CD4-positive, alpha-beta T cell (primary cell): Measurements from ENCODE around the gene ZNF565. TPM values are rescaled to one million over a fixed set of nuclear protein-coding genes. Genes with fewer than 3 reads are reported as not detected.
"Not testable (repeated sequence)": the region's sequence is repeated elsewhere in the genome, so short reads cannot be mapped to it uniquely, and the experiment has no call there.

ENCODE experiments used
- ATAC-seq: fragments of 200-7000 bp; cut with Tn5 transposase; one replicate; pipeline ENCODE4 v1.10.0; 2022; ENCODE audit warnings: mild to moderate bottlenecking; ENCODE audit not compliant: poor library complexity
- CTCF ChIA-PET: fragments of 350-600 bp; sonication (Branson Sonifier 250); formaldehyde crosslinking; loops from one replicate; lab custom pipeline; 2021; ENCODE audit warnings: antibody characterized with exemption, inconsistent platforms; lab: Charles Lee
- POLR2A ChIA-PET: fragments of 350-600 bp; sonication (Branson Sonifier 250); formaldehyde crosslinking; loops from one replicate; lab custom pipeline; 2021; ENCODE audit warnings: antibody characterized with exemption, inconsistent platforms; lab: Charles Lee
- DNase-seq, 14 experiments: peaks; one replicate each; pipeline ENCODE4 v3.0.0-alpha.2; 2013 to 2020; ENCODE audit warnings: mixed read lengths in 2 of 14
- H3K27ac ChIP-seq, 2 donors: one replicate each; pipeline versions ENCODE4 v1.5.1 to v1.7.0; 2013; ENCODE audit warnings: low read length in 2 of 2, low read depth in 1 of 2, mild to moderate bottlenecking in 1 of 2
- H3K27me3 ChIP-seq, 2 experiments: 1 replicate in 1 of 2; 2 replicates in 1 of 2; pipeline versions ENCODE4 v1.6.1 to v1.7.0; 2013; ENCODE audit warnings: low read length in 2 of 2, control low read depth in 1 of 2, mild to moderate bottlenecking in 1 of 2, moderate library complexity in 1 of 2; ENCODE audit not compliant: insufficient read depth in 2 of 2, control insufficient read depth in 1 of 2
- H3K36me3 ChIP-seq: one replicate; pipeline ENCODE4 v1.6.1; 2013; ENCODE audit warnings: low read length, control low read depth; ENCODE audit not compliant: insufficient read depth
- H3K4me1 ChIP-seq: one replicate; pipeline ENCODE4 v1.6.1; 2013; ENCODE audit warnings: low read length, control low read depth; ENCODE audit not compliant: insufficient read depth
- H3K4me3 ChIP-seq: one replicate; pipeline ENCODE4 v1.5.1; 2013; ENCODE audit warnings: mild to moderate bottlenecking, low read length, moderate library complexity
- H3K9me3 ChIP-seq, 2 experiments: 1 replicate in 1 of 2; 2 replicates in 1 of 2; pipeline versions ENCODE4 v1.6.1 to v1.7.0; 2013; ENCODE audit warnings: low read length in 2 of 2, mild to moderate bottlenecking in 2 of 2, control low read depth in 1 of 2, moderate library complexity in 1 of 2; ENCODE audit not compliant: control insufficient read depth in 1 of 2, insufficient read depth in 1 of 2
- H3K27ac Mint-ChIP-seq: one replicate; pipeline ENCODE4 v1.8.0; 2020; ENCODE audit warnings: mixed read lengths
- H3K27me3 Mint-ChIP-seq: one replicate; pipeline ENCODE4 v1.8.0; 2021; ENCODE audit warnings: mixed read lengths
- H3K36me3 Mint-ChIP-seq: one replicate; pipeline ENCODE4 v1.8.0; 2021; ENCODE audit warnings: low read depth, mixed read lengths
- H3K4me1 Mint-ChIP-seq: one replicate; pipeline ENCODE4 v1.8.0; 2021; ENCODE audit warnings: low read depth, mixed read lengths
- H3K4me3 Mint-ChIP-seq: one replicate; pipeline ENCODE4 v1.8.0; 2020; ENCODE audit warnings: mild to moderate bottlenecking, mixed read lengths
- H3K9me3 Mint-ChIP-seq: one replicate; pipeline ENCODE4 v1.8.0; 2020; ENCODE audit warnings: mixed read lengths
- CTCF ChIP-seq: fragments of 200-600 bp; IDR thresholded peaks from one replicate; pipeline ENCODE4 v1.8.0; 2022; ENCODE audit warnings: antibody characterized with exemption, mild to moderate bottlenecking
- intact Hi-C, 2 experiments: fragments of 100-400 bp; cut with DNase I in 1 of 2; cut with micrococcal nuclease in 1 of 2; formaldehyde crosslinking; loops; one replicate each; pipeline versions ENCODE4 v1.15.1 to v1.9.0; 2023 to 2025; cut with DNase I, micrococcal nuclease
- total RNA-seq, 174 experiments: library from RNA in 2 of 174; stranded (reverse) in 2 of 174; gene quantifications; one replicate each; pipeline ENCODE4 v1.2.3 and lab custom pipeline; 2021 to 2026

Gene ZNF565
- total RNA-seq, 2 experiments from 2014 or later, result 7.6 to 8.5 TPM

- Histone ChIP-seq H3K4me3 (no peak overlapping the region), H3K9me3 (no peaks in the 10 kb centered on the region), H3K36me3 (peaks cover 14% of the 10 kb centered on the region), H3K4me1 (no peaks in the 10 kb centered on the region), H3K27me3 (no peaks in the 10 kb centered on the region), H3K27ac (no peak overlapping the region)
- ChIA-PET POLR2A (no interaction called here), CTCF (no interaction called here)
- no peak for TF ChIP-seq CTCF
- Mint-ChIP-seq H3K36me3 (peaks cover 21% of the 10 kb centered on the region), H3K27ac (no peak overlapping the region), H3K4me1 (no peaks in the 10 kb centered on the region), H3K4me3 (no peak overlapping the region), H3K9me3 (no peaks in the 10 kb centered on the region), H3K27me3 (no peaks in the 10 kb centered on the region)
- intact Hi-C loops, result no loop called here
- no peak for ATAC-seq
- DNase-seq, result no peak
Observed at GRCh38 chr19:36183245-36183628, 31.2 kb downstream of the ZNF565 start.

DNA sequence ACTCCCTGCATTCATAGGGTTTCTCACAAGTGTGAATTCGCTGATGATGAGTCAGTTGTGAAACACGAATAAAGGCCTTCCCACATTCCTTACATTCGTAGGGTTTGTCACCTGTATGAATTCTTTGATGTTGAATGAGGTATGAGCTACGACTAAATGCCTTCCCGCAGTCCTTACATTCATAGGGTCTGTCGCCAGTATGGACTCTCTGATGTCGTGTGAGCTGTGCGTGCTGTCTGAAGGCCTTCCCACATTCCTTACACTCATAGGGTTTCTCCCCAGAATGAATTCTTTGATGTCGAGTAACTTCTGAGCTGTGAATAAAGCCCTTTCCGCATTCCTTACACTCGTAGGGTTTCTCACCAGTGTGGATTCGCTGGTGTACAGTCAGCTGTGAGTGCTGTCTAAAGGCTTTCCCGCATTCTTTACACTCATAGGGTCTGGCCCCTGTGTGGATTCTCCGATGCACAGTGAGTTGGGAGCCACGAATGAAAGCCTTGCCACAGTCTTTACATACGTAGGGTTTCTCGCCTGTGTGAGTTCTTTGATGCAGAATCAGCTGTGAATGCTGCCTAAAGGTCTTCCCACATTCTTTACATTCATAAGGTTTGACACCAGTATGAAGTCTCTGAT is 31.7 kb downstream of the ZNF565 start:
- no peaks in the 10 kb centered on the region for H3K4me1 Mint-ChIP-seq
- peaks cover 14% of the 10 kb centered on the region for H3K36me3 ChIP-seq
- H3K4me3 ChIP-seq, result no peak overlapping the region
- no peaks in the 10 kb centered on the region for H3K9me3 Mint-ChIP-seq
- POLR2A ChIA-PET, result no interaction called here
- no peak overlapping the region for H3K27ac Mint-ChIP-seq
- H3K4me3 Mint-ChIP-seq, result no peak overlapping the region
- H3K27me3 ChIP-seq, result no peaks in the 10 kb centered on the region
- ATAC-seq, result no peak
- intact Hi-C loops, result no loop called here
- no peaks in the 10 kb centered on the region for H3K4me1 ChIP-seq
- no peak for TF ChIP-seq CTCF
- no peaks in the 10 kb centered on the region for H3K9me3 ChIP-seq
- H3K27ac ChIP-seq, result no peak overlapping the region
- peaks cover 21% of the 10 kb centered on the region for H3K36me3 Mint-ChIP-seq
- H3K27me3 Mint-ChIP-seq, result no peaks in the 10 kb centered on the region
- DNase-seq, result no peak
- CTCF ChIA-PET, result no interaction called here

DNA sequence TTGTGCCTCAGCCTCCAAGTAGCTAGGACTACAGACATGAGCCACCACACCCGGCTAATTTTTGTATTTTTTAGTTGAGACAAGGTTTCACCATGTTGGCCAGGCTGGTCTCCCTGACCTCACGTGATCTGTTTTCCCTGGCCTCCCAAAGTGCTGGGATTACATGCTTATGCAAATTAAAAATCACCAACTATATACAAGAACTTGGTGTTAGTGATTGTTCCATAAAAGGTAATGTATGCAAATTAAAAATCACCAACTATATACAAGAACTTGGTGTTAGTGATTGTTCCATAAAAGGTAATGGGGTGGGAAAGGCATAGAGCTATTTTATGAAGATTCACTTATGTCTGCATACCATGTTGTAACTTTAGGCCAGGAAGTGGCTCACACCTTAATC is 35.4 kb downstream of the ZNF565 start:
- CTCF ChIA-PET, H3K4me3 ChIP-seq, H3K27ac ChIP-seq, DNase-seq, H3K4me1 ChIP-seq, H3K4me1 Mint-ChIP-seq, H3K27ac Mint-ChIP-seq, H3K4me3 Mint-ChIP-seq, H3K9me3 ChIP-seq, H3K9me3 Mint-ChIP-seq, H3K27me3 Mint-ChIP-seq, intact Hi-C loops, ATAC-seq, H3K27me3 ChIP-seq: not testable (repeated sequence)
- peaks cover 18% of the 10 kb centered on the region for H3K36me3 Mint-ChIP-seq
- peaks cover 14% of the 10 kb centered on the region for H3K36me3 ChIP-seq
- POLR2A ChIA-PET, result interaction anchor here (1.1 kb wide), 1 partner anchor 64 kb away, joined by 4 read pairs; the partner anchor contains the start of gene POLR2I

GRCh38 chr19:36173846-36174245 is 40.6 kb downstream of the ZNF565 start:
- ChIA-PET CTCF (interaction anchor here (1.7 kb wide), 1 partner anchor 46 kb away, joined by 4 read pairs; no protein-coding TSS in a partner anchor), POLR2A (interaction anchor here (1.3 kb wide), 1 partner anchor 48 kb away, joined by 3 read pairs; no protein-coding TSS in a partner anchor)
- intact Hi-C loops, result loop anchor here in 1 of 2 experiments (2.0 to 5.0 kb wide), 2 partner anchors 113 to 217 kb away; no protein-coding TSS in a partner anchor
- H3K36me3 ChIP-seq, H3K4me1 Mint-ChIP-seq, H3K27ac Mint-ChIP-seq, H3K9me3 Mint-ChIP-seq, H3K27me3 ChIP-seq, H3K4me1 ChIP-seq, H3K36me3 Mint-ChIP-seq, H3K4me3 ChIP-seq, H3K27ac ChIP-seq, ATAC-seq, DNase-seq, H3K9me3 ChIP-seq, H3K27me3 Mint-ChIP-seq, H3K4me3 Mint-ChIP-seq: not testable (repeated sequence)
